ENCODE data around the gene EIF3I.

EIF3I gene

GRCh38 chr1:32204943-32205361 lies 17.3 kb upstream of the EIF3I start:
- TF ChIP-seq RAD21 (IDR thresholded peaks at IDR 0.05; ENCODE audit: low read depth) = no peak
- TF ChIP-seq TCF12 (IDR thresholded peaks at IDR 0.05; ENCODE audit: low read depth) = no peak; the same call in 1 of the 2 replicates
- TF ChIP-seq NFIC (IDR thresholded peaks at IDR 0.05) = no peak
- TF ChIP-seq EGR1 (IDR thresholded peaks at IDR 0.05) = peak; percentile 28; the same call in 1 of the 2 replicates
- no peak for TF ChIP-seq EP300 (IDR thresholded peaks at IDR 0.05; ENCODE audit: borderline replicate concordance)
- TF ChIP-seq CREB1 (IDR thresholded peaks at IDR 0.05; ENCODE audit: low read depth) = no peak

- TF ChIP-seq EP300 (IDR thresholded peaks at IDR 0.05; ENCODE audit: borderline replicate concordance) = 0 out of 2 replicates have a peak, but pooled peaks have one; percentile 40
- TF ChIP-seq USF1 (IDR thresholded peaks at IDR 0.05) = no peak; the same call in 1 of the 2 replicates
- peak; percentile 90 for TF ChIP-seq TAF1 (IDR thresholded peaks at IDR 0.05; ENCODE audit: low read depth)
- no peak for TF ChIP-seq CEBPB (IDR thresholded peaks at IDR 0.05)
- peak; percentile 97 for TF ChIP-seq EGR1 (IDR thresholded peaks at IDR 0.05)
- TF ChIP-seq CREB1 (IDR thresholded peaks at IDR 0.05; ENCODE audit: low read depth) = peak; percentile 76
- TF ChIP-seq RAD21 (IDR thresholded peaks at IDR 0.05; ENCODE audit: low read depth) = peak; percentile 19; the same call in 1 of the 2 replicates
- TF ChIP-seq TCF12 (IDR thresholded peaks at IDR 0.05; ENCODE audit: low read depth) = peak; percentile 24
- TF ChIP-seq MAX (IDR thresholded peaks at IDR 0.05) = peak; percentile 82
- 0 out of 2 replicates have a peak, but pooled peaks have one; percentile 12 for TF ChIP-seq ZBTB7A (IDR thresholded peaks at IDR 0.05; ENCODE audit: low read depth)
- peak; percentile 77 for TF ChIP-seq YY1 (IDR thresholded peaks at IDR 0.05; ENCODE audit: low read depth)
- no peak for TF ChIP-seq FOXM1 (IDR thresholded peaks at IDR 0.05; ENCODE audit: borderline replicate concordance, low read depth)
- TF ChIP-seq TEAD4 (IDR thresholded peaks at IDR 0.05) = 0 out of 2 replicates have a peak, but pooled peaks have one; percentile 13
- TF ChIP-seq, protein P1, sequence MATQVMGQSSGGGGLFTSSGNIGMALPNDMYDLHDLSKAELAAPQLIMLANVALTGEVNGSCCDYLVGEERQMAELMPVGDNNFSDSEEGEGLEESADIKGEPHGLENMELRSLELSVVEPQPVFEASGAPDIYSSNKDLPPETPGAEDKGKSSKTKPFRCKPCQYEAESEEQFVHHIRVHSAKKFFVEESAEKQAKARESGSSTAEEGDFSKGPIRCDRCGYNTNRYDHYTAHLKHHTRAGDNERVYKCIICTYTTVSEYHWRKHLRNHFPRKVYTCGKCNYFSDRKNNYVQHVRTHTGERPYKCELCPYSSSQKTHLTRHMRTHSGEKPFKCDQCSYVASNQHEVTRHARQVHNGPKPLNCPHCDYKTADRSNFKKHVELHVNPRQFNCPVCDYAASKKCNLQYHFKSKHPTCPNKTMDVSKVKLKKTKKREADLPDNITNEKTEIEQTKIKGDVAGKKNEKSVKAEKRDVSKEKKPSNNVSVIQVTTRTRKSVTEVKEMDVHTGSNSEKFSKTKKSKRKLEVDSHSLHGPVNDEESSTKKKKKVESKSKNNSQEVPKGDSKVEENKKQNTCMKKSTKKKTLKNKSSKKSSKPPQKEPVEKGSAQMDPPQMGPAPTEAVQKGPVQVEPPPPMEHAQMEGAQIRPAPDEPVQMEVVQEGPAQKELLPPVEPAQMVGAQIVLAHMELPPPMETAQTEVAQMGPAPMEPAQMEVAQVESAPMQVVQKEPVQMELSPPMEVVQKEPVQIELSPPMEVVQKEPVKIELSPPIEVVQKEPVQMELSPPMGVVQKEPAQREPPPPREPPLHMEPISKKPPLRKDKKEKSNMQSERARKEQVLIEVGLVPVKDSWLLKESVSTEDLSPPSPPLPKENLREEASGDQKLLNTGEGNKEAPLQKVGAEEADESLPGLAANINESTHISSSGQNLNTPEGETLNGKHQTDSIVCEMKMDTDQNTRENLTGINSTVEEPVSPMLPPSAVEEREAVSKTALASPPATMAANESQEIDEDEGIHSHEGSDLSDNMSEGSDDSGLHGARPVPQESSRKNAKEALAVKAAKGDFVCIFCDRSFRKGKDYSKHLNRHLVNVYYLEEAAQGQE (IDR thresholded peaks at IDR 0.05; ENCODE audit: low read depth) = no peak
- TF ChIP-seq NFIC (IDR thresholded peaks at IDR 0.05) = no peak; the same call in 1 of the 2 replicates
These were observed 16.5 kb upstream of the EIF3I start, which contains the start of gene IQCC for GRCh38 chr1:32205401-32206370. TSS of gene IQCC (plus strand) at chr1:32205671. CDS start at chr1:32205682, 11 bp downstream.

DNA sequence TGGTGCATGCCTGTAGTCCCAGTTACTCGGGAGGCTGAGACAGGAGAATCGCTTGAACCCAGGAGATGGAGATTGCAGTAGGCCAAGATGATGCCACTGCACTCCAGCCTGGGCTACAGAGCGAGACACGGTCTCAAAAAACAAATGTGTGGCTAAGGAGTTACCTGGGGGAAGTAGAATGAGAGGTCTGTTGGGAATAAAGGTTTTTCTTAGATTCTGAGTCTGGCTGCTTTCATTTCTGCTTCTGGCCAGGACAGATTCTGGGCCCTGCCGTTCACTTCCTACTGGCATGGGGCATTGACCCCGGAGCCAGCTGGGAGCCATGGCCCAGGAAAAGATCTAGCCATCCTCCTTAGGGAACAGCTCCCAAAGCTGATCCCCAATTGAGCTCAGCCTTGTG lies 13.7 kb upstream of the EIF3I start:
- no peak for TF ChIP-seq CREB1 (IDR thresholded peaks at IDR 0.05; ENCODE audit: low read depth)
- no peak for TF ChIP-seq EP300 (IDR thresholded peaks at IDR 0.05; ENCODE audit: borderline replicate concordance)
- TF ChIP-seq EGR1 (IDR thresholded peaks at IDR 0.05) = no peak
- TF ChIP-seq USF1 (IDR thresholded peaks at IDR 0.05) = no peak
- TF ChIP-seq YY1 (IDR thresholded peaks at IDR 0.05; ENCODE audit: low read depth) = no peak
- no peak for TF ChIP-seq TAF1 (IDR thresholded peaks at IDR 0.05; ENCODE audit: low read depth)
- TF ChIP-seq ZBTB7A (IDR thresholded peaks at IDR 0.05; ENCODE audit: low read depth) = no peak
- TF ChIP-seq, protein P1 (IDR thresholded peaks at IDR 0.05; ENCODE audit: low read depth) = no peak
- no peak for TF ChIP-seq TCF12 (IDR thresholded peaks at IDR 0.05; ENCODE audit: low read depth)

GRCh38 chr1:32208891-32209328 lies 13.3 kb upstream of the EIF3I start, which contains the start of gene DCDC2B:
TSS of gene DCDC2B (plus strand) at chr1:32209089. CDS start at chr1:32209094, 5 bp downstream.
- 0 out of 2 replicates have a peak, but pooled peaks have one; percentile 12 for TF ChIP-seq YY1 (IDR thresholded peaks at IDR 0.05; ENCODE audit: low read depth)
- no peak for TF ChIP-seq MAX (IDR thresholded peaks at IDR 0.05)
- no peak for TF ChIP-seq CREB1 (IDR thresholded peaks at IDR 0.05; ENCODE audit: low read depth)
- TF ChIP-seq CEBPB (IDR thresholded peaks at IDR 0.05) = no peak
- peak; percentile 55; the same call in 1 of the 2 replicates for TF ChIP-seq NFIC (IDR thresholded peaks at IDR 0.05)
